Uterus (tissue), 4 donors: ENCODE data around the gene MCCC2. TPM values are rescaled to one million over a fixed set of nuclear protein-coding genes. Genes with fewer than 3 reads are reported as not detected.
"Not testable (repeated sequence)": the region's sequence is repeated elsewhere in the genome, so short reads cannot be mapped to it uniquely, and the experiment has no call there.

Experiments
- DNase-seq, 2 donors: peaks; one replicate each; pipeline ENCODE4 v3.0.0-alpha.2; 2019 to 2020
- H3K27ac ChIP-seq, 2 donors: fragments of 200-600 bp; sonication (generic); 1 replicate in 1 of 2; 2 replicates in 1 of 2; pipeline ENCODE4 v1.5.1; 2016 to 2018
- H3K27me3 ChIP-seq, 2 donors: fragments of 200-600 bp; sonication (generic); one replicate each; pipeline ENCODE4 v1.5.1; 2018 to 2019; ENCODE audit warnings: control low read depth in 1 of 2
- H3K36me3 ChIP-seq, 2 donors: fragments of 200-600 bp; sonication (generic); one replicate each; pipeline ENCODE4 v1.5.1; 2019; ENCODE audit warnings: control low read depth in 1 of 2
- H3K4me1 ChIP-seq, 2 donors: fragments of 200-600 bp; sonication (generic); one replicate each; pipeline ENCODE4 v1.5.1; 2018 to 2019; ENCODE audit warnings: control low read depth in 1 of 2
- H3K4me3 ChIP-seq, 2 donors: fragments of 200-600 bp; sonication (generic); 1 replicate in 1 of 2; 2 replicates in 1 of 2; pipeline ENCODE4 v1.5.1; 2018 to 2019; ENCODE audit warnings: mild to moderate bottlenecking in 1 of 2
- H3K9me3 ChIP-seq, 2 donors: fragments of 200-600 bp; sonication (generic); one replicate each; pipeline ENCODE4 v1.5.1; 2019; ENCODE audit warnings: control low read depth in 1 of 2
- CTCF ChIP-seq, 4 experiments: fragments of 200-600 bp in 2 of 4; fragments of 450-650 bp in 2 of 4; sonication (generic) in 2 of 4; IDR thresholded peaks; one replicate each; pipeline ENCODE4 v1.5.1; 2016 to 2019; ENCODE audit warnings: antibody characterized with exemption in 4 of 4, mild to moderate bottlenecking in 2 of 4, moderate library complexity in 1 of 4
- POLR2A ChIP-seq, 2 donors: fragments of 450-650 bp; IDR thresholded peaks; one replicate each; pipeline ENCODE4 v1.6.1; 2016; ENCODE audit warnings: antibody characterized with exemption in 2 of 2, mild to moderate bottlenecking in 1 of 2, moderate library complexity in 1 of 2
- intact Hi-C: fragments of 100-400 bp; cut with DNase I; formaldehyde crosslinking; loops from one replicate; pipeline ENCODE4 v1.15.1; 2023; ENCODE audit warnings: low total_unique reads
- total RNA-seq, 4 donors: library from RNA; depleted of rRNA in 3 of 4; stranded (reverse); fragments of >200 nt in 3 of 4; gene quantifications; one replicate each; pipeline versions ENCODE4 v1.1.0 to v1.2.4, GENCODE V29; 2014 to 2023
- donor health status: DM: yes; HTN: yes; CAD: no.

Gene MCCC2
- total RNA-seq, 4 donors from 2014 or later = 19.4 to 40.6 (median 30.4) TPM

- H3K36me3 ChIP-seq = no peaks in the 10 kb centered on the region
Measured at GRCh38 chr5:71633255-71634155, 46.4 kb downstream of the MCCC2 start.

GRCh38 chr5:71637133-71637532 lies 50.0 kb downstream of the MCCC2 start:
- intact Hi-C loops = no loop called here
- no peak for DNase-seq
- Histone ChIP-seq H3K27ac (no peak overlapping the region), H3K9me3 (no peaks in the 10 kb centered on the region), H3K4me1 (no peaks in the 10 kb centered on the region), H3K36me3 (no peaks in the 10 kb centered on the region), H3K27me3 (no peaks in the 10 kb centered on the region), H3K4me3 (no peak overlapping the region)
- TF ChIP-seq CTCF (IDR thresholded peaks at IDR 0.05) = no peak
- TF ChIP-seq POLR2A (IDR thresholded peaks at IDR 0.05) = no peak

More at GRCh38 chr5:71633255-71634155, 46.4 kb downstream of the MCCC2 start:
- no peaks in the 10 kb centered on the region for H3K27me3 ChIP-seq
- no peak for DNase-seq
- no peak overlapping the region for H3K4me3 ChIP-seq
- H3K4me1 ChIP-seq = no peaks in the 10 kb centered on the region
- TF ChIP-seq POLR2A (IDR thresholded peaks at IDR 0.05) (no peak), CTCF (IDR thresholded peaks at IDR 0.05) (no peak)
- H3K27ac ChIP-seq = no peak overlapping the region
- no peaks in the 10 kb centered on the region for H3K9me3 ChIP-seq
- intact Hi-C loops = no loop called here

GRCh38 chr5:71640408-71640807 lies 53.3 kb downstream of the MCCC2 start:
- H3K27ac ChIP-seq = no peak overlapping the region
- H3K9me3 ChIP-seq = no peaks in the 10 kb centered on the region
- no peaks in the 10 kb centered on the region for H3K4me1 ChIP-seq
- H3K27me3 ChIP-seq = no peaks in the 10 kb centered on the region
- TF ChIP-seq POLR2A (IDR thresholded peaks at IDR 0.05) = no peak
- no peak for TF ChIP-seq CTCF (IDR thresholded peaks at IDR 0.05)
- no peak overlapping the region for H3K4me3 ChIP-seq
- no peak for DNase-seq
- intact Hi-C loops = no loop called here
- H3K36me3 ChIP-seq = no peaks in the 10 kb centered on the region

GRCh38 chr5:71645030-71645429 lies 57.9 kb downstream of the MCCC2 start:
- H3K4me3 ChIP-seq = no peak overlapping the region
- intact Hi-C loops = no loop called here
- DNase-seq = no peak
- H3K27me3 ChIP-seq = no peaks in the 10 kb centered on the region
- H3K9me3 ChIP-seq = no peaks in the 10 kb centered on the region
- H3K27ac ChIP-seq = no peak overlapping the region
- H3K36me3 ChIP-seq = no peaks in the 10 kb centered on the region
- TF ChIP-seq POLR2A (IDR thresholded peaks at IDR 0.05) (no peak), CTCF (IDR thresholded peaks at IDR 0.05) (no peak)
- no peaks in the 10 kb centered on the region for H3K4me1 ChIP-seq

- H3K27me3 ChIP-seq, H3K4me1 ChIP-seq, H3K4me3 ChIP-seq, H3K27ac ChIP-seq, H3K36me3 ChIP-seq, intact Hi-C loops, H3K9me3 ChIP-seq, DNase-seq: not testable (repeated sequence)
Measured at GRCh38 chr5:71650940-71651339, 63.8 kb downstream of the MCCC2 start.
